Parathyroid adenoma (tissue), 2 donors: Measurements from ENCODE around the gene NFIX.

Experiments
- H2AFZ ChIP-seq: fragments of 300-600 bp; sonication (generic); one replicate; pipeline ENCODE4 v1.7.0; 2017; ENCODE audit warnings: antibody characterized with exemption, mild to moderate bottlenecking
- H3K27ac ChIP-seq: fragments of 300-600 bp; sonication (generic); one replicate; pipeline ENCODE4 v1.7.0; 2017
- H3K27me3 ChIP-seq: fragments of 300-600 bp; sonication (generic); one replicate; pipeline ENCODE4 v1.7.0; 2017; ENCODE audit warnings: low read length; ENCODE audit not compliant: control insufficient read depth, insufficient read depth
- H3K36me3 ChIP-seq: fragments of 300-600 bp; sonication (generic); one replicate; pipeline ENCODE4 v1.7.0; 2017; ENCODE audit warnings: low read length; ENCODE audit not compliant: control insufficient read depth, insufficient read depth
- H3K4me1 ChIP-seq: fragments of 300-600 bp; sonication (generic); one replicate; pipeline ENCODE4 v1.7.0; 2017; ENCODE audit warnings: control low read depth
- H3K4me2 ChIP-seq: fragments of 300-600 bp; sonication (generic); one replicate; pipeline ENCODE4 v1.7.0; 2017; ENCODE audit warnings: low read length
- H3K4me3 ChIP-seq: fragments of 300-600 bp; sonication (generic); one replicate; pipeline ENCODE4 v1.7.0; 2017; ENCODE audit warnings: low read depth, low read length
- H3K79me2 ChIP-seq: fragments of 300-600 bp; sonication (generic); one replicate; pipeline ENCODE4 v1.7.0; 2017; ENCODE audit warnings: control low read depth
- H3K9ac ChIP-seq: fragments of 300-600 bp; sonication (generic); one replicate; pipeline ENCODE4 v1.7.0; 2017; ENCODE audit warnings: mild to moderate bottlenecking
- H3K9me3 ChIP-seq: fragments of 300-600 bp; sonication (generic); one replicate; pipeline ENCODE4 v1.7.0; 2017; ENCODE audit warnings: low read length; ENCODE audit not compliant: control insufficient read depth
- CTCF ChIP-seq: fragments of 300-600 bp; sonication (generic); IDR thresholded peaks from one replicate; pipeline ENCODE4 v1.7.0; 2017; ENCODE audit warnings: antibody characterized with exemption, mild to moderate bottlenecking
- donor health status: primary hyperparathyroidism.

Gene NFIX

GRCh38 chr19:13036366-13036976, 41.2 kb downstream of the NFIX start:
- no peak overlapping the region for H3K4me2 ChIP-seq
- H3K27me3 ChIP-seq = no peaks in the 10 kb centered on the region
- H3K9me3 ChIP-seq = no peaks in the 10 kb centered on the region
- no peaks in the 10 kb centered on the region for H3K36me3 ChIP-seq
- peaks cover 10% of the 10 kb centered on the region for H3K4me1 ChIP-seq
- H3K9ac ChIP-seq = no peak overlapping the region
- TF ChIP-seq CTCF = no peak
- H3K4me3 ChIP-seq = no peak overlapping the region
- H3K79me2 ChIP-seq = peaks cover 5% of the 10 kb centered on the region
- H2AFZ ChIP-seq = no peak overlapping the region
- H3K27ac ChIP-seq = peak overlapping the region; percentile 15

- Histone ChIP-seq H3K9ac (no peak overlapping the region), H3K27me3 (no peaks in the 10 kb centered on the region), H3K4me2 (no peak overlapping the region), H3K27ac (peak overlapping the region; percentile 15), H2AFZ (no peak overlapping the region), H3K36me3 (no peaks in the 10 kb centered on the region), H3K4me1 (peaks cover 4% of the 10 kb centered on the region), H3K9me3 (no peaks in the 10 kb centered on the region), H3K4me3 (no peak overlapping the region), H3K79me2 (peaks cover 5% of the 10 kb centered on the region)
- no peak for TF ChIP-seq CTCF
Measured at GRCh38 chr19:13037161-13037560, 41.9 kb downstream of the NFIX start.

- no peak overlapping the region for H3K9ac ChIP-seq
- H3K27ac ChIP-seq = no peak overlapping the region
- H3K4me2 ChIP-seq = no peak overlapping the region
- H3K27me3 ChIP-seq = no peaks in the 10 kb centered on the region
- H3K9me3 ChIP-seq = no peaks in the 10 kb centered on the region
- no peaks in the 10 kb centered on the region for H3K36me3 ChIP-seq
- no peak overlapping the region for H3K4me3 ChIP-seq
- H3K4me1 ChIP-seq = no peaks in the 10 kb centered on the region
- H2AFZ ChIP-seq = no peak overlapping the region
- TF ChIP-seq CTCF = no peak
- H3K79me2 ChIP-seq = peaks cover 5% of the 10 kb centered on the region
Measured at GRCh38 chr19:13037731-13038130, 42.5 kb downstream of the NFIX start.

DNA sequence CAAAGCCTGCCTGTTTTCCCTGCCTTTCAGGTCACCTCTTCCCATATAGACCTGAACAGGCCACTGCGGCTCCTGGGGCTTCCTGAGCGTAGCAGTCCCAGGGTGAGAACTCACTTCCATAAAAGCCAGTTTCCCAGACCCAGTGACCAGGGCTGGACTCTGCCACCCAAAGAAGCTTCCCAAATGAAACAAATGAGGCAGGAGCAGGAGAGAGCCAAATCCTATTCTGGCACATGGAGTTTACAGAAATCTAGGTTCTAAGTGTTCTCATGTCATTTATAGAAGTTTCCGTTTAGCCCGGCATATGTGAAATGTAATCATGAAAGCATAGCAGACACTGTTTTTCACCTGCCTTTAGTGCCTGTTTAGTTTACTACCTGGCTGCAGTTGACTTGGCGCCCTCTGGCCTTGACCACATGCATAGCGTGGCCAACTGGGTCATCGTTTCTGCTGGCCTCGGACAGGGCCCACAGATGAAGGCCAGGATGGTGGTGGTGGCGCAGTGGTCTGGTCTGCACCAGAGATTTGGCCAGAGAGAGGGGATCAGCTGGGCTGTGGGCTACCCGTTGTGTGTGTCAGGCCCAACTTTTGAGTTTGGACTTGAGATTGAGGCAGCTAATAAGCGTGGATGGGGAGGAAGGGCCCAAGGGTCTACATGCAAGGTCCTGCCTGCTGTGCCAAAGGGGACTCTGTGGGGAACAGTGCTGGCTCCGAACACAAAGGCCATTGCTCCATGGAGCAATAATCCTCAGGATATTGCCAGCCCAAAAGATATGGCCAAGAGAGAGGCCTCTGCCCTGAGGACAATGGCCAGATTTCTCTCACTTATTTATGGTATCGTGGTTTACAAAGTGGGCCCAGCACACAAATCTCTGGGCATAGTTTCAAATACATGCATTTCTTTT, 43.3 kb downstream of the NFIX start:
- no peak overlapping the region for H3K4me3 ChIP-seq
- no peak overlapping the region for H2AFZ ChIP-seq
- no peak overlapping the region for H3K4me2 ChIP-seq
- H3K27me3 ChIP-seq = no peaks in the 10 kb centered on the region
- H3K9me3 ChIP-seq = no peaks in the 10 kb centered on the region
- H3K36me3 ChIP-seq = no peaks in the 10 kb centered on the region
- no peak overlapping the region for H3K27ac ChIP-seq
- no peak for TF ChIP-seq CTCF
- H3K79me2 ChIP-seq = peaks cover 5% of the 10 kb centered on the region
- H3K4me1 ChIP-seq = no peaks in the 10 kb centered on the region
- H3K9ac ChIP-seq = no peak overlapping the region
